Naive thymus-derived CD8-positive, alpha-beta T cell (primary cell): Measurements from ENCODE around the gene CCDC88A. TPM values are rescaled to one million over a fixed set of nuclear protein-coding genes. Genes with fewer than 3 reads are reported as not detected.

Source experiments
- ATAC-seq, 2 donors: fragments of 150-1000 bp; cut with Tn5 transposase in 1 of 2; sonication (Bioruptor Pico), chemical (Tn5 transposase) in 1 of 2; 1 replicate in 1 of 2; 2 replicates in 1 of 2; pipeline ENCODE4 v1.10.0; 2021; ENCODE audit warnings: mild to moderate bottlenecking in 2 of 2, moderate library complexity in 2 of 2
- POLR2A ChIA-PET: fragments of 350-600 bp; sonication (Branson Sonifier 250); formaldehyde crosslinking; loops from one replicate; lab custom pipeline; 2021; ENCODE audit warnings: antibody characterized with exemption; lab: Charles Lee
- DNase-seq, 10 donors: peaks; one replicate each; pipeline versions ENCODE4 v3.0.0 to v3.0.0-alpha.2; 2020 to 2022
- H3K27ac Mint-ChIP-seq, 10 donors: one replicate each; pipeline ENCODE4 v1.8.0; 2020 to 2022; ENCODE audit warnings: mild to moderate bottlenecking in 10 of 10, mixed read lengths in 10 of 10, moderate library complexity in 4 of 10, inconsistent platforms in 1 of 10
- H3K27me3 Mint-ChIP-seq, 5 donors: one replicate each; pipeline ENCODE4 v1.8.0; 2021 to 2022; ENCODE audit warnings: mixed read lengths in 5 of 5
- H3K36me3 Mint-ChIP-seq, 3 donors: one replicate each; pipeline ENCODE4 v1.8.0; 2020 to 2022; ENCODE audit warnings: mixed read lengths in 3 of 3, mild to moderate bottlenecking in 2 of 3, inconsistent platforms in 1 of 3
- H3K4me1 Mint-ChIP-seq, 4 donors: one replicate each; pipeline ENCODE4 v1.8.0; 2021 to 2022; ENCODE audit warnings: mixed read lengths in 4 of 4
- H3K4me3 Mint-ChIP-seq, 10 donors: one replicate each; pipeline ENCODE4 v1.8.0; 2020 to 2022; ENCODE audit warnings: mild to moderate bottlenecking in 10 of 10, mixed read lengths in 10 of 10, moderate library complexity in 6 of 10, inconsistent platforms in 1 of 10
- H3K9me3 Mint-ChIP-seq, 9 donors: one replicate each; pipeline ENCODE4 v1.8.0; 2020 to 2022; ENCODE audit warnings: mixed read lengths in 9 of 9, mild to moderate bottlenecking in 3 of 9, inconsistent platforms in 1 of 9, moderate library complexity in 1 of 9
- polyA plus RNA-seq, 3 donors: library from polyadenylated mRNA; unstranded; fragments of 300-500 nt; fragmentation: Illumina TruSeq; gene quantifications; one replicate each; pipeline ENCODE4 v1.2.3, GENCODE V29; 2021
- total RNA-seq, 8 experiments: library from RNA in 2 of 8; stranded (reverse) in 2 of 8; gene quantifications; one replicate each; pipeline ENCODE4 v1.2.3 and lab custom pipeline; 2021 to 2026

Gene CCDC88A
- total and polyA plus RNA-seq, 5 experiments from 2014 or later, result 0.87 to 26.1 (median 5.0) TPM

GRCh38 chr2:55239656-55240222, 179.9 kb downstream of the CCDC88A start:
- no peak overlapping the region for H3K4me3 Mint-ChIP-seq
- peak overlapping the region in 1 of 10 donors; percentile 37 for H3K27ac Mint-ChIP-seq
- ATAC-seq (no peak), DNase-seq (no peak)
- H3K36me3 Mint-ChIP-seq, result peaks cover 0 to 71% (median 19%) of the 10 kb centered on the region in 3 donors
- peaks cover 0 to 19% (median 7%) of the 10 kb centered on the region in 4 donors for H3K4me1 Mint-ChIP-seq
- H3K27me3 Mint-ChIP-seq, result no peaks in the 10 kb centered on the region
- no peaks in the 10 kb centered on the region for H3K9me3 Mint-ChIP-seq
- POLR2A ChIA-PET, result no interaction called here

Other genes starting within 250 kb of the CCDC88A start
- gene CLHC1, start 187.6 kb downstream of the CCDC88A start, total RNA-seq, result 10 to 100 TPM; 29.1 to 34.2 TPM
- gene CLHC1, start 187.6 kb downstream of the CCDC88A start, polyA plus RNA-seq, result 1 to 10 TPM; 1.8 to 3.5 (median 2.2) TPM
- gene RPS27A, start 187.2 kb downstream of the CCDC88A start, total RNA-seq, result 1,000 to 10,000 TPM; 2,217 to 2,293 TPM
- gene RPS27A, start 187.2 kb downstream of the CCDC88A start, polyA plus RNA-seq, result 1,000 to 10,000 TPM; 3,712 to 4,384 (median 4,215) TPM
- gene MTIF2, start 150.6 kb downstream of the CCDC88A start, total RNA-seq, result 10 to 100 TPM; 41.3 to 44.2 TPM
- 10 to 100 TPM; 15.6 to 20.6 (median 16.8) TPM for gene MTIF2, start 150.6 kb downstream of the CCDC88A start, polyA plus RNA-seq
- 10 to 100 TPM; 39.8 to 40.0 TPM for gene CFAP36, start 99.9 kb upstream of the CCDC88A start, total RNA-seq
- 10 to 100 TPM; 26.1 to 35.6 (median 27.8) TPM for gene CFAP36, start 99.9 kb upstream of the CCDC88A start, polyA plus RNA-seq
- 100 to 1,000 TPM; 117 to 118 TPM for gene PPP4R3B, start 197.8 kb upstream of the CCDC88A start, total RNA-seq
- 10 to 100 TPM; 59.2 to 75.2 (median 66.3) TPM for gene PPP4R3B, start 197.8 kb upstream of the CCDC88A start, polyA plus RNA-seq